Measurements from ENCODE around the gene KDM5C.

KDM5C gene

GRCh38 chrX:53250556-53250955 is 25.5 kb upstream of the KDM5C start:
- no peak for DNase-seq (ENCODE audit: low spot score)

GRCh38 chrX:53249408-53250042 is 24.5 kb upstream of the KDM5C start:
- DNase-seq (ENCODE audit: low spot score), result no peak

DNA sequence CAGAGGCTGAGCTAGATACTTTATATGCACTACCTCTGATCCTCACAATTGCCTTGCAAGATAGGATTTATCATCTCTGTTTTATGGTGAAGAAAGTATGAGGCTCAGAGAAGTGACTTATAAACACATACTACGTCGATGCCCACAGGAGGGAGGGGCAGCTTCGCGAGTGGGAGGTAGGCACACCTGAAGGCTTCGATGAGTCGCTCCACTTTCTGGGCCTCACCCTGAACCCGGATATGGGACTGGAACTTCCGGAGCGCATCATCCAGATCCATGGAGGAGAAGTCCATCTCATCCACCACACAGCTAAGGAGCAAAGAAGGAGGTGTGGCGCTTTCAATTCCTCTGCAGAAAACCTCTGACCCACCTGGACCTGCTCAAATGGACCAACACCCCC is 22.9 kb upstream of the KDM5C start:
- no peak for DNase-seq (ENCODE audit: low spot score)

GRCh38 chrX:53246231-53246630 is 21.2 kb upstream of the KDM5C start:
- no peak for DNase-seq (ENCODE audit: low spot score)

DNA sequence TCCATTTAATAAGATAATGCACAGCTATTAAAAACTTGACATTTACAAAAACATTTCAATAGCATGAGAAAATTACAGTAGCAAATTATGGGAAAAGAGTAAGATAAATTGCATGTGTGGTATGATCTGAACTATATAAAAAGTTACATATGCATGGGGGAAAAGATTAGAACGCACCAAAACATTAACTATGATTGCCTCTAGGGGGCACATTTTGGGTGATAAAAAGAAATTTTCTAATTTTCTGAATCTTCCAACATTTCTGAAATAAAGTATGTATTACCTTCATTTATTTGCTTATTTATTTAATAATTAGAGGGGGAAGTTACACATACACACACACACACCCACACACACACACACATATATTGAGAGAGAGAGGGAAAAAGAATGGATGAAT is 19.6 kb upstream of the KDM5C start:
- DNase-seq (ENCODE audit: low spot score), result no peak

DNA sequence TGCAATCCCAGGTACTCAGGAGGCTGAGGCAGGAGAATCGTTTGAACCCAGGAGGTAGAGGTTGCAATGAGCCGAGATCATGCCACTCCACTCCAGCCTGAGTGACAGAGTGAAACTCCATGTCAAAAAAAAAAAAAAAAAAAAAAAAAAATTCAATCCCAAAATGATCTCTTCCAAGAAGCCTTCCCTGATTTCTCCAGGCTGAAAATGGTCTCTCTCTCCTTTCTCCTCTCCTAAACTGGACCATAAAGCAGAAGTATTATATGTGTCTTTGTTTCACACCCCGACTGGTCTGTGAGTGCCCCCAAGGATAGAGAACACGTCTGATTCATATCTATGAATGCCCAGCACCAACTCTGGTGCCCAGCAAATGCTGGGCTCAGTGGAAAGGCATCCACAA is 17.3 kb upstream of the KDM5C start:
- DNase-seq (ENCODE audit: low spot score), result no peak

- DNase-seq (ENCODE audit: low spot score), result no peak
Observed at GRCh38 chrX:53241558-53241957, 16.6 kb upstream of the KDM5C start.

GRCh38 chrX:53239474-53239873 is 14.5 kb upstream of the KDM5C start:
- DNase-seq (ENCODE audit: low spot score), result no peak

DNA sequence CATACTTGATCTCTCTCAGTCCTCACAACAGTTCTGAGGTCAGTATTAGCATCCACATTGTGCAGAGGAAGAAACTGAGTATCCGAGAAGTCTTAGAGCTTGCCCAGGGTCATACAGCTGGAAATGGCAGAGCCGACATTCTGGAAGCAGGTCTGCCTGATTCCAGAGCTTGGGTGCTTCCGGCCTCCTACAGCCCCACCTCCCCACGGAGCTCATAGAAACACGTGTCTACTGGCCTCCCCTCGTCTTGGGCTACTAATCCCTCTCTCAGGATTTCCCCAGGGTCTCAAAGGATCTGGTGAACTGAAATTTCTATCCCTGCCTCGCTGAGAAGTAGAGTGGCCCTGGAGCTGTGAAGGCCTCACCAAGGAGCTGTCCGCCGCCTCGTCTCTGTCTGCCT is 12.0 kb upstream of the KDM5C start:
- no peak for DNase-seq (ENCODE audit: low spot score)

DNA sequence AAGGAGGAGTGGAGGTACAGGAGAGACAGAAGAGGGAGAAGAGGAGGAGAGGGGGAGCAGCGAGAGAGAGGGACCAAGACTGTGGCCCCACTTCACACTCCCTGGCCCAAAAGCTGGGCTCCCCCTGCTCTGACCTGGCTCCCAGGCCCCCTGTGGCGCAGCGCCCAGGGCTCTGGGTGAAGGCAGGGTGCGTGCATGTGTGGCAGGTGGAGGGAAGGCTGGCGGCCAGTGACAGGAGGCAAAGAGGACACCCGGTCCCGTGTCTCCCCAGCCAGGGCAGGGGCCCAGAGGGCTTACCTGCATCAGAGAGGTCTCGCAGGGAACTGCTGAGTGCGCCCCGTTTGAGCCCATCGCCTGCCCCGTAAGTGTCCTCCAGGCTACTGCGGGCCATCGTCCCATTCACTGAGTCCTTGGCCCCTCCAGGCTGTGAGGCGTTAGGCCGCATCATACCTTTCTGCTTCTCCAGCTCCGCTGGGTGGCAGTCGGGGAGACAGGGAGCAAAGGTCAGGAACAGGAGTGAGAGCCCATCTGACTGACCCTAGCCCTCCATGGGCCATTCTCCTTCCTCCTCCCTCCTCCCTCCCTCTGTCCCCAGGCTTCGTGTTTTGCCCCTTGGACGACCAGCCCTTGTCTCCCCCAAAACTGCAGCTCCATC is 11.1 kb upstream of the KDM5C start:
- DNase-seq (ENCODE audit: low spot score), result no peak

DNA sequence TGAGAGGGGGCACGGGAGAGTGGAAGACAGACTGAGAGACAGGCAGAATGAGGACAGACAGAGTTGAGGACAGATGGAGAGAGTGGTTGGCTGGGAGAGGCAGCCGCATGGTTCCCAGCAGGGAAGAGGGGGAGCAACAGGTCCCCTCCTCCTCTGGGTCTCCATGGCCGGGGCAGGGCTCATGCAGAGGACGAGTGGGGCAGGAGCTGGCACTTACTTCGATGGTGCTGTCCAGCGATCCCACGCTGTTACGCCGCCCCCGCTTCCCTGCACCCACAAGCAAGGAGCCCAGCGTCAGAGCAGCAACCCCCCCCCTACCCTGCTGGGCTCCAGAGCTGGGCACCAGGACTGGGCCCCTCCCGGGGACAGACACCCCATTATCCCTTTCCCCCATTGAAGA is 10.6 kb upstream of the KDM5C start:
- no peak for DNase-seq (ENCODE audit: low spot score)

DNA sequence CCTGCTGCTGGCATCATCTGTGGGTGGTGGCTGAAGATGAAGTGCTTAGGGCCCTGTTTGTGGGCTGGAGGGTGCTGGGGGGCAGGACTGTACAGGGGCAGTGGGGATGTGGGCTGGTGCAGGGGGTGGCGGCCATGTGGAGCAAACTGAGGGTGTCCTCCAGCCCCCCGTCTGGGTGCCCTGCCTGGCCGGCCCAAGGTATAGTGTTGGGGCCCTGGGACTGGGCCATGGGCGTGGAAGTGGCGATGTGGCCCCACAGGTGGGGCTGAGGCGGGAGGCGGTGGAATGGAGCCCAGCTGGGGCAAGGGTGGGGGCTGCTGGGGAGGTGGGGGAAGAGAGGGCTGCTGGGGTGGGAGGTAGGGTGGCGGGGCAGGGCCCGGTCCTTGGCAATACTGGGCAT is 9.5 kb upstream of the KDM5C start:
- no peak for DNase-seq (ENCODE audit: low spot score)

DNA sequence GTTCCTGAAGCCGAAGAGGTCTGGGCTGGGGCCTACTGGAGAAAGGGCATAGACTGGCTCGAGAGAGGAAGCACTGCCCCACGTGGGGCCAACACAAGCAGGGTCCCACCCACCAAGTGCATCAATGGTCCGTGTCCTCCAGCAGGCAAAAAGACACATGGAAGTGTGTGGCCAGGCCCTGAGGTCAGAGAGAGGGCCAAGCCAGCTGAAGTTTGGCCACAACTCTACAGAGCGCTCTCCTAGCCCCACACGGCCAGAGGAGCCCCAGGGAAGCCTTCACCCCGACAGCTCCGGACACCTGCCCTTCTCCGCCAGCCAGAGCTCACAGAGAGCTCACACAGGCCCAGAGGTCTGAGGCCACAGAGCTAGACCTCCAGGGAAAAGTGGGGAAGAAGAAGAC is 8.5 kb upstream of the KDM5C start:
- DNase-seq (ENCODE audit: low spot score), result no peak

DNA sequence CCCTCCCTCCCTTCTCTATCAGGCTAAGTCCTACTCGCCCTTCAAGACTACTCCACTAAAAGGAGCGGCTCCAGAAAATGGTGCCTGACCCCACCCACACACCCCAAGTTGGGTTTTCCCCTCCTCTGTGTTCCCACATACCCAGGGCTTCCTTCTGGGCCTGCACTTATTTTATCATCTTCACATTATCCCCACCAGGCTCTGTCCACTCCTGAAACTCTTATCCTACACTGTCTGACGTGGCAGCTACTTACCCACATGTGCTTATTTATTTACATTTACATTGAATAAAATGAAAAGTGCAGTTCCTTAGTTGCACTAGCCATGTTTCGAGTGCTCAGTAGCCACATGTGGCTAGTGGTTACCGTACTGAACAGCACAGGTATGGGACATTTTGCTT is 5.1 kb upstream of the KDM5C start:
- DNase-seq (ENCODE audit: low spot score), result no peak

DNA sequence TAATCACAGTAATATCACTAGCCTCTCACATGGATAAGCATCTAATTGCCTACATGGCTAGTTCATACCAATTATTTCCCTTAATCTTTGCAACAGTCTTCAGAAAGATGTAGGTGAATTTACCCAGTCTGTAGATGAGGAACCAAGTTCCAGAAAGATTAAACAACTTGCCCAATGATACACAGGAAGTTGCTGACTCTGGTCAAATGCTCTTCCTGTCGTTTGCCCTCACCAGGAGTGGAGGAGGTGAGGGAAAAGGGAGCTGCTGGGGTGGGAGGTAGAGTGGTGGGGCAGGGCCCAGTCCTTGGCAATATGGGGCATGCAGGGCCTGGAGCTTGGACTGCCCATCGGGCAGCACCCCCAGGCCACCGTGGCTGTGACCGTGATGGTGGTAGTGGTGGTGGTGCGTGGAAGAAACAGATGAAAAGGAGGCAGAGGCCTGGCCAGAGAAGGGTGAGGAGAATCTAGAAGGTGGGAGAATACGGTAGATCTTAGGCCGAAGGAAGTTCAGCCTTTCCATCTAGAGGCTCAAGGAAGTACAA is 2.3 kb upstream of the KDM5C start:
- DNase-seq (ENCODE audit: low spot score), result no peak

- peak; percentile 40 for DNase-seq (ENCODE audit: low spot score)
Observed at GRCh38 chrX:53223955-53224859, 800 bp downstream of the KDM5C start.

GRCh38 chrX:53223068-53223693 is 1.8 kb downstream of the KDM5C start:
- DNase-seq (ENCODE audit: low spot score), result peak; percentile 41

GRCh38 chrX:53211391-53211978 is 13.5 kb downstream of the KDM5C start:
- no peak for DNase-seq (ENCODE audit: low spot score)

DNA sequence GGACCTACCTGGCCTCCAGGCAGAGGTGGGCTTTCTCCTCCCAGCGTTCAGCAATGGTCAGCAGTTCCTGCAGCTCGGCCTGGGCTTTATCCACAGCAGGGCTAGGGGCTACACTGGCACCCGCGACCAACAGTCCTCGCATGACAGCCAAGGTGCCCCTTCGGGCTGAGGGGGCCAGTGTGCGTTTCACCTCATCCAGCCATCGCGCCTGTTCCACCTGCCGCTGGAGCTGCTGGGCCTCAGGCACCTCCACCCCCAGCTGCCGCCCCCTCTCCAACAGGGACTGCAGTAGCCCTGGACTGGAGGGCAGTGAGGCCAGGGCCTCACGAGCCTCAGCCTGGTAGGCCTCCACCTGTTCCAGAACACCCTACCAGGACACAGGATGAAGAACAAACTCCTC is 28.3 kb downstream of the KDM5C start:
- DNase-seq (ENCODE audit: low spot score), result no peak

GRCh38 chrX:53195401-53195800 is 29.6 kb downstream of the KDM5C start:
- DNase-seq (ENCODE audit: low spot score), result no peak

GRCh38 chrX:53194308-53194707 is 30.7 kb downstream of the KDM5C start:
- DNase-seq (ENCODE audit: low spot score), result no peak

GRCh38 chrX:53193093-53193492 is 31.9 kb downstream of the KDM5C start:
- DNase-seq (ENCODE audit: low spot score), result no peak
